Right lobe of liver (tissue), 6 donors: ENCODE results near the gene PALM3. TPM values are rescaled to one million over a fixed set of nuclear protein-coding genes. Genes with fewer than 3 reads are reported as not detected.

ENCODE experiments used
- ATAC-seq, 4 donors: fragments of 200-7000 bp; cut with Tn5 transposase; one replicate each; pipeline ENCODE4 v1.9.1; 2020; ENCODE audit warnings: mild to moderate bottlenecking in 4 of 4, moderate library complexity in 4 of 4
- DNase-seq, 3 donors: peaks; one replicate each; pipeline ENCODE4 v3.0.0-alpha.2; 2020
- H3K27ac ChIP-seq, 3 donors: fragments of 200-600 bp; one replicate each; pipeline ENCODE4 v1.8.0; 2022
- H3K27me3 ChIP-seq, 2 donors: fragments of 200-600 bp; one replicate each; pipeline ENCODE4 v1.8.0; 2022
- H3K36me3 ChIP-seq, 4 donors: fragments of 200-600 bp; sonication (generic) in 1 of 4; one replicate each; pipeline versions ENCODE4 v1.5.1 to v1.8.0; 2017 to 2022; ENCODE audit warnings: control low read depth in 1 of 4
- H3K4me1 ChIP-seq, 4 donors: fragments of 200-600 bp; sonication (generic) in 1 of 4; one replicate each; pipeline versions ENCODE4 v1.5.1 to v1.8.0; 2017 to 2022; ENCODE audit warnings: control low read depth in 1 of 4
- H3K4me3 ChIP-seq, 3 donors: fragments of 200-600 bp; one replicate each; pipeline ENCODE4 v1.8.0; 2022
- H3K9me3 ChIP-seq, 4 donors: fragments of 200-600 bp; sonication (generic) in 1 of 4; one replicate each; pipeline versions ENCODE4 v1.5.1 to v1.8.0; 2017 to 2022; ENCODE audit warnings: control low read depth in 1 of 4
- POLR2A ChIP-seq: fragments of 450-650 bp; IDR thresholded peaks from one replicate; pipeline ENCODE4 v1.6.1; 2017; ENCODE audit warnings: antibody characterized with exemption, mild to moderate bottlenecking
- WGBS: methylation state at CpG from one replicate; pipeline ENCODE4 v1.1.6; 2018; ENCODE audit warnings: low coverage, low lambda C conversion rate; ENCODE audit not compliant: insufficient coverage; ENCODE audit errors: missing lambda C conversion rate; 5-methylcytosine and 5-hydroxymethylcytosine counted together
- intact Hi-C, 2 donors: fragments of 100-400 bp; cut with DNase I; formaldehyde crosslinking; loops; one replicate each; pipeline versions ENCODE4 v1.11.2 to v1.14.1; 2022
- total RNA-seq, 6 experiments: library from RNA; depleted of rRNA in 2 of 6; stranded (reverse); fragments of >200 nt in 2 of 6; fragmentation: NEBNext Ultra II Directional in 3 of 6; extraction: Animal tissue kit (Norgen Biotek cat#: 25700) in 3 of 6; gene quantifications; one replicate each; pipeline versions ENCODE4 v1.1.0 to v1.2.4, GENCODE V29; 2016 to 2023
- TF ChIP-seq, protein P1 (sequence below), 4 donors: fragments of 200-600 bp in 3 of 4; fragments of 450-650 bp in 1 of 4; IDR thresholded peaks; one replicate each; pipeline versions ENCODE4 v1.5.1 to v1.8.0; 2016 to 2022; ENCODE audit warnings: antibody characterized with exemption in 4 of 4, mild to moderate bottlenecking in 2 of 4
- donor health status: DM: no; HTN: yes; CAD: no.
- donor health status: DM: no; HTN: no; CAD: no.
- donor health status: DM: no; HTN: no; CAD: no.
- donor health status: DM: no; HTN: yes; CAD: no.
- donor health status: DM: no; HTN: yes; CAD: no.

The PALM3 gene
- total RNA-seq, 6 experiments from 2014 or later, result 5.3 to 33.9 (median 17.0) TPM

GRCh38 chr19:14091081-14091812 is 29.4 kb upstream of the PALM3 start:
- Histone ChIP-seq H3K27ac (peak overlapping the region; percentile 79 to 94 (median 86)), H3K4me3 (peak overlapping the region; percentile 70 to 83 (median 75)), H3K4me1 (no peaks in the 10 kb centered on the region), H3K36me3 (peaks cover 0 to 7% (median under 1%) of the 10 kb centered on the region in 4 donors), H3K27me3 (no peaks in the 10 kb centered on the region), H3K9me3 (peaks cover 0 to 4% (median 0%) of the 10 kb centered on the region in 4 donors)
- intact Hi-C loops, result no loop called here
- WGBS, result 0% methylated on average over 17 of the region's 72 CpGs
- DNase-seq (peak in 2 of 3 donors; percentile 87 to 88), ATAC-seq (peak; percentile 80 to 92 (median 84))
- TF ChIP-seq, protein P1, sequence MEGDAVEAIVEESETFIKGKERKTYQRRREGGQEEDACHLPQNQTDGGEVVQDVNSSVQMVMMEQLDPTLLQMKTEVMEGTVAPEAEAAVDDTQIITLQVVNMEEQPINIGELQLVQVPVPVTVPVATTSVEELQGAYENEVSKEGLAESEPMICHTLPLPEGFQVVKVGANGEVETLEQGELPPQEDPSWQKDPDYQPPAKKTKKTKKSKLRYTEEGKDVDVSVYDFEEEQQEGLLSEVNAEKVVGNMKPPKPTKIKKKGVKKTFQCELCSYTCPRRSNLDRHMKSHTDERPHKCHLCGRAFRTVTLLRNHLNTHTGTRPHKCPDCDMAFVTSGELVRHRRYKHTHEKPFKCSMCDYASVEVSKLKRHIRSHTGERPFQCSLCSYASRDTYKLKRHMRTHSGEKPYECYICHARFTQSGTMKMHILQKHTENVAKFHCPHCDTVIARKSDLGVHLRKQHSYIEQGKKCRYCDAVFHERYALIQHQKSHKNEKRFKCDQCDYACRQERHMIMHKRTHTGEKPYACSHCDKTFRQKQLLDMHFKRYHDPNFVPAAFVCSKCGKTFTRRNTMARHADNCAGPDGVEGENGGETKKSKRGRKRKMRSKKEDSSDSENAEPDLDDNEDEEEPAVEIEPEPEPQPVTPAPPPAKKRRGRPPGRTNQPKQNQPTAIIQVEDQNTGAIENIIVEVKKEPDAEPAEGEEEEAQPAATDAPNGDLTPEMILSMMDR (IDR thresholded peaks at IDR 0.05), result peak in 3 of 4 donors; percentile 12 to 31 (median 18)
- peak; percentile 96 for TF ChIP-seq POLR2A

GRCh38 chr19:14090509-14091080 is 28.7 kb upstream of the PALM3 start, which contains the start of gene SAMD1:
Gene SAMD1, minus strand, starts transcription at chr19:14090751.
- H3K36me3 ChIP-seq, result peaks cover 0 to 5% (median under 1%) of the 10 kb centered on the region in 4 donors
- peaks cover 0 to 3% (median 0%) of the 10 kb centered on the region in 4 donors for H3K4me1 ChIP-seq
- H3K4me3 ChIP-seq, result peak within 1 kb of the TSS; percentile 70 to 83 (median 75)
- TF ChIP-seq POLR2A, result no peak
- TF ChIP-seq, protein P1 (IDR thresholded peaks at IDR 0.05), result no peak
- H3K27ac ChIP-seq, result peak within 1 kb of the TSS; percentile 79 to 94 (median 86)
- DNase-seq, result peak; percentile 92 to 94 (median 92)
- intact Hi-C loops, result no loop called here
- 0% methylated on average over 12 of the region's 65 CpGs for WGBS
- H3K27me3 ChIP-seq, result no peaks in the 10 kb centered on the region
- H3K9me3 ChIP-seq, result peaks cover 0 to 4% (median 0%) of the 10 kb centered on the region in 4 donors
- ATAC-seq, result peak; percentile 63 to 75 (median 66)

DNA sequence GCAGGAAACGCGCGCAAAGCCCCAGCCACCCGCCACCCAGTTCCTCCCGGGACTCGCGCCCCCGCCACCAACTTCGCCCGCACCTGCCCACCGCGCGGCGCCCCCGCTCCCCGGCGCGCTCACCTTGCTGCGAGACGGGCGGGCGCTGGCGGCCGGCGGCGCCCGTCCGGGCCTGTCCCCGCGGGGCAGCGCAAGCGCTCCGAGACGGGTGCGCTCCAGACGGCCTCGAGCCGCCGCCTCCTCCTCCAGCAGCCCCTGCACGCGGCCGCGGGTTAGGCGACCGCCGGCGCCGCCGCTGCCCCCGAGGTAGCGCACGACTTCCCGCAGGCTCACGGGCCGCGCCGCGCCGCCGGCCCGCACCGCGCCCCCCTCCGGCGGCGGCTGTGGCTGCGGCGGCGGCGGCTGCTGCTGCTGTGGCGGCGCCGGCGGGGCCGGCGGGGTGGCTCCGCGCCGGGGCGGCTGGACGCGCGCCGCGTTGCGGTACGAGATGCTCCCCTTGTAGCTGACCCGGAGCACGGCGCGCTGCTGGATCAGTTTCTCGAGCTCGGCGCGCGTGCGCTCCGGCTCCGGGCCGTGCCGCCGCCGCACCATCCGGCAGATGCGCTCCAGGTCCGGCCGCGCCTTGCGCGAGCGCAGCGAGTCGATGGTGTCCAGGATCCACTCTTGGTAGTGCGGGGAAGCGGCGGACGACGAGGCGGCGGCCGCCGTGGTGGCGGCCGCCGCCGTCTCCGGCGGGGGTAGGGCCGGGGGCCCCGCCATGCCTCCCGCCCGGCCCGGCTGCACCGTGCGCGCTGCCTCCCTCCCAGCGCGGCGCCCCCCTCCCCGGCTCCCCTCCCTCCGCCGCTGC is 28.0 kb upstream of the PALM3 start:
- 0% methylated on average over 5 of the region's 142 CpGs for WGBS
- intact Hi-C loops, result loop anchor here in 1 of 2 donors (10.0 kb wide), 1 partner anchor 45 kb away; the partner anchor contains the start of gene ASF1B
- H3K36me3 ChIP-seq, result peaks cover 0 to 5% (median under 1%) of the 10 kb centered on the region in 4 donors
- peaks cover 0 to 10% (median 0%) of the 10 kb centered on the region in 4 donors for H3K4me1 ChIP-seq
- H3K9me3 ChIP-seq, result peaks cover 0 to 4% (median 0%) of the 10 kb centered on the region in 4 donors
- peak in 2 of 4 donors; percentile 4 to 8 for ATAC-seq
- peak in 2 of 3 donors; percentile 58 to 73 for DNase-seq
- no peak for TF ChIP-seq POLR2A
- TF ChIP-seq, protein P1 (IDR thresholded peaks at IDR 0.05), result peak in 1 of 4 donors; percentile 15
- no peaks in the 10 kb centered on the region for H3K27me3 ChIP-seq
- H3K27ac ChIP-seq, result peak overlapping the region in 1 of 3 donors; percentile 51
- peak overlapping the region; percentile 34 to 83 (median 70) for H3K4me3 ChIP-seq

GRCh38 chr19:14089412-14089661 is 27.5 kb upstream of the PALM3 start:
- TF ChIP-seq POLR2A, result no peak
- TF ChIP-seq, protein P1 (IDR thresholded peaks at IDR 0.05), result no peak
- peaks cover 0 to 4% (median 0%) of the 10 kb centered on the region in 4 donors for H3K9me3 ChIP-seq
- H3K27ac ChIP-seq, result no peak overlapping the region
- WGBS, result 23% methylated on average over 14 of the region's 16 CpGs
- H3K4me1 ChIP-seq, result peaks cover 0 to 13% (median 0%) of the 10 kb centered on the region in 4 donors
- H3K27me3 ChIP-seq, result no peaks in the 10 kb centered on the region
- peaks cover 0 to 5% (median under 1%) of the 10 kb centered on the region in 4 donors for H3K36me3 ChIP-seq
- no peak for ATAC-seq
- no peak for DNase-seq
- intact Hi-C loops, result loop anchor here in 1 of 2 donors (10.0 kb wide), 1 partner anchor 45 kb away; the partner anchor contains the start of gene ASF1B
- H3K4me3 ChIP-seq, result peak overlapping the region in 2 of 3 donors; percentile 18 to 83
